ENCODE results near the gene ANKS6. TPM values are rescaled to one million over a fixed set of nuclear protein-coding genes. Genes with fewer than 3 reads are reported as not detected.

Gene ANKS6
- total RNA-seq, 2 donors from 2014 or later: 6.5 to 7.4 TPM

- intact Hi-C loops (cut with DNase I): no loop called here
- no peak for ATAC-seq
- DNase-seq: no peak
Observed at GRCh38 chr9:98712987-98713386, 83.4 kb downstream of the ANKS6 start.

- intact Hi-C loops (cut with DNase I): loop anchor here in 1 of 2 donors (5.0 kb wide), 1 partner anchor 393 kb away; no protein-coding TSS in a partner anchor
Observed at GRCh38 chr9:98709968-98710965, 86.1 kb downstream of the ANKS6 start.

GRCh38 chr9:98708933-98709911, 87.1 kb downstream of the ANKS6 start, which contains the start of gene GABBR2:
Gene GABBR2 (minus strand): TSS chr9:98708935. CDS start chr9:98708737, 198 bp downstream.
- intact Hi-C loops (cut with DNase I): loop anchor here in 1 of 2 donors (5.0 kb wide), 1 partner anchor 392 kb away; no protein-coding TSS in a partner anchor
- no peak for ATAC-seq
- DNase-seq: no peak

More at GRCh38 chr9:98709968-98710965, 86.1 kb downstream of the ANKS6 start:
- no peak for ATAC-seq
- DNase-seq: no peak

GRCh38 chr9:98708103-98708932, 88.0 kb downstream of the ANKS6 start:
- no peak for ATAC-seq
- intact Hi-C loops (cut with DNase I): loop anchor here in 1 of 2 donors (5.0 kb wide), 1 partner anchor 391 kb away; no protein-coding TSS in a partner anchor
- no peak for DNase-seq

- ATAC-seq (peak; percentile 75), DNase-seq (peak; percentile 32)
- intact Hi-C loops (cut with DNase I): loop anchor here in 1 of 2 donors (5.0 kb wide), 1 partner anchor 390 kb away; no protein-coding TSS in a partner anchor
Observed at GRCh38 chr9:98707166-98708102, 88.9 kb downstream of the ANKS6 start.

- no peak for DNase-seq
- ATAC-seq: no peak
- intact Hi-C loops (cut with DNase I): loop anchor here in 1 of 2 donors (5.0 kb wide), 1 partner anchor 389 kb away; no protein-coding TSS in a partner anchor
Observed at GRCh38 chr9:98706651-98707165, 89.6 kb downstream of the ANKS6 start.

- ATAC-seq (no peak), DNase-seq (no peak)
- intact Hi-C loops (cut with DNase I): no loop called here
Observed at GRCh38 chr9:98702835-98703380, 93.4 kb downstream of the ANKS6 start.

GRCh38 chr9:98702340-98702739, 94.0 kb downstream of the ANKS6 start:
- intact Hi-C loops (cut with DNase I): no loop called here
- DNase-seq: no peak
- ATAC-seq: no peak

- DNase-seq: no peak
- no peak for ATAC-seq
- intact Hi-C loops (cut with DNase I): no loop called here
Observed at GRCh38 chr9:98701576-98701975, 94.8 kb downstream of the ANKS6 start.

- ATAC-seq (no peak), DNase-seq (no peak)
- intact Hi-C loops (cut with DNase I): no loop called here
Observed at GRCh38 chr9:98700801-98701200, 95.6 kb downstream of the ANKS6 start.

- ATAC-seq (no peak), DNase-seq (no peak)
- intact Hi-C loops (cut with DNase I): no loop called here
Observed at GRCh38 chr9:98698856-98699255, 97.5 kb downstream of the ANKS6 start.

GRCh38 chr9:98694943-98695342, 101.4 kb downstream of the ANKS6 start:
- intact Hi-C loops (cut with DNase I): no loop called here
- ATAC-seq (no peak), DNase-seq (no peak)

GRCh38 chr9:98692392-98692791, 104.0 kb downstream of the ANKS6 start:
- ATAC-seq (no peak), DNase-seq (no peak)
- intact Hi-C loops (cut with DNase I): no loop called here

GRCh38 chr9:98691890-98692289, 104.5 kb downstream of the ANKS6 start:
- DNase-seq: no peak
- ATAC-seq: no peak
- intact Hi-C loops (cut with DNase I): no loop called here

- DNase-seq: no peak
- ATAC-seq: no peak
- intact Hi-C loops (cut with DNase I): no loop called here
Observed at GRCh38 chr9:98690686-98691085, 105.7 kb downstream of the ANKS6 start.

- intact Hi-C loops (cut with DNase I): no loop called here
- ATAC-seq (no peak), DNase-seq (no peak)
Observed at GRCh38 chr9:98688710-98689495, 107.5 kb downstream of the ANKS6 start.
